Posterior vena cava (tissue), 2 donors: ENCODE data around the gene RAB4B. TPM values are rescaled to one million over a fixed set of nuclear protein-coding genes. Genes with fewer than 3 reads are reported as not detected.

Source experiments
- DNase-seq: peaks from one replicate; pipeline ENCODE4 v3.0.0-alpha.2; 2020; ENCODE audit warnings: low spot score
- intact Hi-C, 2 donors: fragments of 100-400 bp; cut with DNase I; formaldehyde crosslinking; loops; one replicate each; pipeline versions ENCODE4 v1.14.1 to v1.14.2; 2022 to 2023
- total RNA-seq, 2 donors: library from RNA; stranded (reverse); fragmentation: NEBNext Ultra II Directional; extraction: Animal tissue kit (Norgen Biotek cat#: 25700); gene quantifications; one replicate each; pipeline ENCODE4 v1.2.1, GENCODE V29; 2021
- donor health status: DM: yes; HTN: yes; CAD: no.
- donor health status: DM: yes; HTN: yes; CAD: no.

RAB4B gene
- total RNA-seq, 2 donors from 2014 or later, result 20.5 to 24.5 TPM

- peak; percentile 91 for DNase-seq
- intact Hi-C loops, result loop anchor here in 1 of 2 donors (5.0 to 10.0 kb wide), 2 partner anchors 135 to 1967 kb away; partner anchors contain the start of gene ECH1
Observed at GRCh38 chr19:40799558-40800338, 21.7 kb downstream of the RAB4B start.

- DNase-seq, result no peak
- intact Hi-C loops, result loop anchor here in 1 of 2 donors (5.0 to 10.0 kb wide), 2 partner anchors 136 to 1968 kb away; partner anchors contain the start of gene ECH1
Observed at GRCh38 chr19:40800339-40800996, 22.4 kb downstream of the RAB4B start.

GRCh38 chr19:40800997-40801377, 22.9 kb downstream of the RAB4B start:
- intact Hi-C loops, result loop anchor here in 1 of 2 donors (5.0 to 10.0 kb wide), 2 partner anchors 136 to 1969 kb away; partner anchors contain the start of gene ECH1
- no peak for DNase-seq

- intact Hi-C loops, result loop anchor here in 1 of 2 donors (5.0 to 10.0 kb wide), 2 partner anchors 137 to 1969 kb away; partner anchors contain the start of gene ECH1
- DNase-seq, result no peak
Observed at GRCh38 chr19:40801426-40802299, 23.6 kb downstream of the RAB4B start.

- DNase-seq, result no peak
Observed at GRCh38 chr19:40802300-40803169, 24.5 kb downstream of the RAB4B start.

GRCh38 chr19:40803170-40803856, 25.3 kb downstream of the RAB4B start:
- intact Hi-C loops, result loop anchor here in 1 of 2 donors (5.0 to 10.0 kb wide), 2 partner anchors 139 to 1971 kb away; partner anchors contain the start of gene ECH1
- no peak for DNase-seq

More at GRCh38 chr19:40802300-40803169, 24.5 kb downstream of the RAB4B start:
- intact Hi-C loops, result loop anchor here in 1 of 2 donors (5.0 to 10.0 kb wide), 2 partner anchors 138 to 1970 kb away; partner anchors contain the start of gene ECH1

- DNase-seq, result no peak
- intact Hi-C loops, result loop anchor here in 1 of 2 donors (5.0 to 10.0 kb wide), 2 partner anchors 139 to 1972 kb away; partner anchors contain the start of gene ECH1
Observed at GRCh38 chr19:40803857-40804782, 26.1 kb downstream of the RAB4B start.

- no peak for DNase-seq
- intact Hi-C loops, result loop anchor here in 1 of 2 donors (5.0 to 10.0 kb wide), 2 partner anchors 140 to 1973 kb away; partner anchors contain the start of gene ECH1
Observed at GRCh38 chr19:40804783-40805242, 26.8 kb downstream of the RAB4B start.

GRCh38 chr19:40805258-40805868, 27.3 kb downstream of the RAB4B start:
- intact Hi-C loops, result loop anchor here in 1 of 2 donors (10.0 kb wide), 1 partner anchor 141 kb away; no protein-coding TSS in a partner anchor
- DNase-seq, result no peak

GRCh38 chr19:40806423-40807146, 28.5 kb downstream of the RAB4B start:
- intact Hi-C loops, result loop anchor here in 1 of 2 donors (10.0 kb wide), 1 partner anchor 142 kb away; no protein-coding TSS in a partner anchor

GRCh38 chr19:40807147-40808020, 29.3 kb downstream of the RAB4B start:
- no peak for DNase-seq
- intact Hi-C loops, result loop anchor here in 1 of 2 donors (10.0 kb wide), 1 partner anchor 143 kb away; no protein-coding TSS in a partner anchor

More at GRCh38 chr19:40806423-40807146, 28.5 kb downstream of the RAB4B start:
- DNase-seq, result peak; percentile 94

- intact Hi-C loops, result loop anchor here in 1 of 2 donors (10.0 kb wide), 1 partner anchor 143 kb away; no protein-coding TSS in a partner anchor
- DNase-seq, result no peak
Observed at GRCh38 chr19:40808021-40808325, 29.9 kb downstream of the RAB4B start.

- no peak for DNase-seq
- intact Hi-C loops, result loop anchor here in 1 of 2 donors (10.0 kb wide), 1 partner anchor 144 kb away; no protein-coding TSS in a partner anchor
Observed at GRCh38 chr19:40808497-40808896, 30.4 kb downstream of the RAB4B start.
